Natural killer cell (primary cell): ENCODE data around the gene RBBP4. TPM values are rescaled to one million over a fixed set of nuclear protein-coding genes. Genes with fewer than 3 reads are reported as not detected.

ENCODE experiments used
- ATAC-seq, 3 donors: fragments of 150-1000 bp in 2 of 3; fragments of 200-7000 bp in 1 of 3; cut with Tn5 transposase; 1 replicate in 1 of 3; 2 replicates in 2 of 3; pipeline ENCODE4 v1.10.0; 2021; ENCODE audit warnings: mild to moderate bottlenecking in 2 of 3, moderate library complexity in 2 of 3
- DNase-seq, 2 donors: peaks; one replicate each; pipeline versions ENCODE4 v3.0.0 to v3.0.0-alpha.2; 2013 to 2021; ENCODE audit warnings: mixed read lengths in 1 of 2
- H3K27ac ChIP-seq: one replicate; pipeline ENCODE4 v1.5.1; 2013; ENCODE audit warnings: mild to moderate bottlenecking, low read length
- H3K27me3 ChIP-seq: one replicate; pipeline ENCODE4 v1.6.1; 2013; ENCODE audit warnings: low read length; ENCODE audit not compliant: control insufficient read depth, insufficient read depth
- H3K36me3 ChIP-seq: one replicate; pipeline ENCODE4 v1.6.1; 2013; ENCODE audit warnings: low read length; ENCODE audit not compliant: control insufficient read depth, insufficient read depth
- H3K4me1 ChIP-seq: one replicate; pipeline ENCODE4 v1.6.1; 2013; ENCODE audit warnings: low read length; ENCODE audit not compliant: control insufficient read depth, insufficient read depth
- H3K4me3 ChIP-seq: one replicate; pipeline ENCODE4 v1.5.1; 2013; ENCODE audit warnings: low read length
- H3K9me3 ChIP-seq: one replicate; pipeline ENCODE4 v1.6.1; 2013; ENCODE audit warnings: low read length; ENCODE audit not compliant: control insufficient read depth, insufficient read depth
- H3K27ac Mint-ChIP-seq, 2 donors: one replicate each; pipeline ENCODE4 v1.8.0; 2022; ENCODE audit warnings: mild to moderate bottlenecking in 2 of 2, mixed read lengths in 2 of 2, moderate library complexity in 1 of 2
- H3K27me3 Mint-ChIP-seq, 2 donors: one replicate each; pipeline ENCODE4 v1.8.0; 2022; ENCODE audit warnings: low read depth in 2 of 2, mixed read lengths in 2 of 2
- H3K36me3 Mint-ChIP-seq: one replicate; pipeline ENCODE4 v1.8.0; 2022; ENCODE audit warnings: mixed read lengths
- H3K4me1 Mint-ChIP-seq, 2 donors: one replicate each; pipeline ENCODE4 v1.8.0; 2022; ENCODE audit warnings: mixed read lengths in 2 of 2
- H3K4me3 Mint-ChIP-seq: one replicate; pipeline ENCODE4 v1.8.0; 2022; ENCODE audit warnings: mild to moderate bottlenecking, moderate library complexity, mixed read lengths
- H3K9me3 Mint-ChIP-seq, 2 donors: one replicate each; pipeline ENCODE4 v1.8.0; 2022; ENCODE audit warnings: mixed read lengths in 2 of 2
- CTCF ChIP-seq: fragments of 200-600 bp; IDR thresholded peaks from one replicate; pipeline ENCODE4 v1.8.0; 2022; ENCODE audit warnings: antibody characterized with exemption
- WGBS: methylation state at CpG from one replicate; pipeline ENCODE4 v1.1.7; 2013; ENCODE audit warnings: missing lambda C conversion rate; ENCODE audit not compliant: insufficient coverage; 5-methylcytosine and 5-hydroxymethylcytosine counted together
- intact Hi-C: fragments of 100-400 bp; cut with micrococcal nuclease; formaldehyde crosslinking; loops from one replicate; pipeline ENCODE4 v1.14.2; 2022
- total RNA-seq, 4 donors: library from RNA; stranded (reverse); fragments of 120-200 nt in 1 of 4; gene quantifications; one replicate each; pipeline versions ENCODE4 v1.2.3 to v1.2.4, GENCODE V29; 2013 to 2022

The RBBP4 gene
- total RNA-seq: 100 to 1,000 TPM; 199 to 241 (median 224) TPM
- total RNA-seq (2013): 147 TPM

- H3K4me3 Mint-ChIP-seq: peak within 1 kb of the TSS; percentile 99
- H3K4me1 ChIP-seq: peaks cover 36% of the 10 kb centered on the region
- H3K36me3 Mint-ChIP-seq: no peaks in the 10 kb centered on the region
- under 1% methylated on average over 67 of the region's 67 CpGs for WGBS
- intact Hi-C loops: loop anchor here (1.0 to 5.0 kb wide), 3 partner anchors 24 to 359 kb away; partner anchors contain the start of genes HDAC1, S100PBP and YARS1
- no peaks in the 10 kb centered on the region for H3K9me3 ChIP-seq
- H3K27ac Mint-ChIP-seq: peak within 1 kb of the TSS; percentile 94 to 100
- no peak for TF ChIP-seq CTCF
- H3K27ac ChIP-seq: peak within 1 kb of the TSS; percentile 98
- no peaks in the 10 kb centered on the region for H3K27me3 ChIP-seq
- no peaks in the 10 kb centered on the region for H3K27me3 Mint-ChIP-seq
- peak within 1 kb of the TSS; percentile 81 for H3K4me3 ChIP-seq
- peaks cover 52 to 53% of the 10 kb centered on the region in 2 donors for H3K4me1 Mint-ChIP-seq
- peaks cover 32% of the 10 kb centered on the region for H3K36me3 ChIP-seq
- peak; percentile 99 to 100 for DNase-seq
- no peaks in the 10 kb centered on the region for H3K9me3 Mint-ChIP-seq
- ATAC-seq: peak; percentile 82 to 94 (median 84)
Observed at GRCh38 chr1:32650752-32651460, at the start of gene RBBP4. TSS of gene RBBP4 (plus strand) at chr1:32651208. CDS start at chr1:32651307, 99 bp downstream.

- Histone ChIP-seq H3K27me3 (no peaks in the 10 kb centered on the region), H3K4me1 (no peaks in the 10 kb centered on the region), H3K9me3 (no peaks in the 10 kb centered on the region), H3K27ac (no peak overlapping the region), H3K4me3 (no peak overlapping the region), H3K36me3 (no peaks in the 10 kb centered on the region)
- H3K27me3 Mint-ChIP-seq: no peaks in the 10 kb centered on the region
- intact Hi-C loops: no loop called here
- TF ChIP-seq CTCF: no peak
- H3K4me3 Mint-ChIP-seq: no peak overlapping the region
- DNase-seq (no peak), ATAC-seq (no peak)
- no peaks in the 10 kb centered on the region for H3K36me3 Mint-ChIP-seq
- no peaks in the 10 kb centered on the region for H3K4me1 Mint-ChIP-seq
- no peak overlapping the region for H3K27ac Mint-ChIP-seq
- H3K9me3 Mint-ChIP-seq: no peaks in the 10 kb centered on the region
- WGBS: 96% methylated on average over 17 of the region's 17 CpGs
Observed at GRCh38 chr1:32605711-32606424, 45.1 kb upstream of the RBBP4 start.

GRCh38 chr1:32606565-32607371, 44.2 kb upstream of the RBBP4 start:
- Histone ChIP-seq H3K27me3 (no peaks in the 10 kb centered on the region), H3K4me1 (peaks cover 4% of the 10 kb centered on the region), H3K36me3 (no peaks in the 10 kb centered on the region), H3K27ac (no peak overlapping the region), H3K4me3 (no peak overlapping the region), H3K9me3 (no peaks in the 10 kb centered on the region)
- H3K27ac Mint-ChIP-seq: no peak overlapping the region
- DNase-seq (no peak), ATAC-seq (no peak)
- TF ChIP-seq CTCF: no peak
- WGBS: 82% methylated on average over 11 of the region's 11 CpGs
- H3K27me3 Mint-ChIP-seq: no peaks in the 10 kb centered on the region
- H3K36me3 Mint-ChIP-seq: no peaks in the 10 kb centered on the region
- H3K4me3 Mint-ChIP-seq: no peak overlapping the region
- H3K9me3 Mint-ChIP-seq: no peaks in the 10 kb centered on the region
- intact Hi-C loops: no loop called here
- H3K4me1 Mint-ChIP-seq: no peaks in the 10 kb centered on the region
